ENCODE measurements around the gene MEG3. TPM values are rescaled to one million over a fixed set of nuclear protein-coding genes. Genes with fewer than 3 reads are reported as not detected.

Gene MEG3
- total and polyA plus RNA-seq, 2 experiments from 2014 or later, result not detected

DNA sequence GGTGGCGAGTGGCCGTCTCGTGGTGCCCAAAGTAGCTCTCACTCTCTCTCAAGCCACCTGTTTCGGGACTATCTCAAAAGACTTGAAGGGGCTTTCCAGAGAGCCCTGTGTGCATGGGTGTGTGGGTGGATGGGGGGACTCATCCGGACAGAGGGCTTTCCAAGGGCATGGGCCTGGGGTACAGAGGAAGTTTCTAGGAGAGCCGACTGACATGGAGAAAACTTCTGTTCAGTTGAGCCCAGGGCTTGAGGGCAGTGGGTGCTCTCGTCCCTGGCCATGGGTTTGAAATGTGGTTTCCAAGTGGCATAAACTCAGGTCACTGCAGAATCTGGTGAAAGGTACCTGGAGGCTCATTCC lies 47.4 kb upstream of the MEG3 start:
- no peak for ATAC-seq
- no peak for TF ChIP-seq STAT1 (IDR thresholded peaks at IDR 0.05; ENCODE audit: unreplicated experiment)
- TF ChIP-seq, protein P1, sequence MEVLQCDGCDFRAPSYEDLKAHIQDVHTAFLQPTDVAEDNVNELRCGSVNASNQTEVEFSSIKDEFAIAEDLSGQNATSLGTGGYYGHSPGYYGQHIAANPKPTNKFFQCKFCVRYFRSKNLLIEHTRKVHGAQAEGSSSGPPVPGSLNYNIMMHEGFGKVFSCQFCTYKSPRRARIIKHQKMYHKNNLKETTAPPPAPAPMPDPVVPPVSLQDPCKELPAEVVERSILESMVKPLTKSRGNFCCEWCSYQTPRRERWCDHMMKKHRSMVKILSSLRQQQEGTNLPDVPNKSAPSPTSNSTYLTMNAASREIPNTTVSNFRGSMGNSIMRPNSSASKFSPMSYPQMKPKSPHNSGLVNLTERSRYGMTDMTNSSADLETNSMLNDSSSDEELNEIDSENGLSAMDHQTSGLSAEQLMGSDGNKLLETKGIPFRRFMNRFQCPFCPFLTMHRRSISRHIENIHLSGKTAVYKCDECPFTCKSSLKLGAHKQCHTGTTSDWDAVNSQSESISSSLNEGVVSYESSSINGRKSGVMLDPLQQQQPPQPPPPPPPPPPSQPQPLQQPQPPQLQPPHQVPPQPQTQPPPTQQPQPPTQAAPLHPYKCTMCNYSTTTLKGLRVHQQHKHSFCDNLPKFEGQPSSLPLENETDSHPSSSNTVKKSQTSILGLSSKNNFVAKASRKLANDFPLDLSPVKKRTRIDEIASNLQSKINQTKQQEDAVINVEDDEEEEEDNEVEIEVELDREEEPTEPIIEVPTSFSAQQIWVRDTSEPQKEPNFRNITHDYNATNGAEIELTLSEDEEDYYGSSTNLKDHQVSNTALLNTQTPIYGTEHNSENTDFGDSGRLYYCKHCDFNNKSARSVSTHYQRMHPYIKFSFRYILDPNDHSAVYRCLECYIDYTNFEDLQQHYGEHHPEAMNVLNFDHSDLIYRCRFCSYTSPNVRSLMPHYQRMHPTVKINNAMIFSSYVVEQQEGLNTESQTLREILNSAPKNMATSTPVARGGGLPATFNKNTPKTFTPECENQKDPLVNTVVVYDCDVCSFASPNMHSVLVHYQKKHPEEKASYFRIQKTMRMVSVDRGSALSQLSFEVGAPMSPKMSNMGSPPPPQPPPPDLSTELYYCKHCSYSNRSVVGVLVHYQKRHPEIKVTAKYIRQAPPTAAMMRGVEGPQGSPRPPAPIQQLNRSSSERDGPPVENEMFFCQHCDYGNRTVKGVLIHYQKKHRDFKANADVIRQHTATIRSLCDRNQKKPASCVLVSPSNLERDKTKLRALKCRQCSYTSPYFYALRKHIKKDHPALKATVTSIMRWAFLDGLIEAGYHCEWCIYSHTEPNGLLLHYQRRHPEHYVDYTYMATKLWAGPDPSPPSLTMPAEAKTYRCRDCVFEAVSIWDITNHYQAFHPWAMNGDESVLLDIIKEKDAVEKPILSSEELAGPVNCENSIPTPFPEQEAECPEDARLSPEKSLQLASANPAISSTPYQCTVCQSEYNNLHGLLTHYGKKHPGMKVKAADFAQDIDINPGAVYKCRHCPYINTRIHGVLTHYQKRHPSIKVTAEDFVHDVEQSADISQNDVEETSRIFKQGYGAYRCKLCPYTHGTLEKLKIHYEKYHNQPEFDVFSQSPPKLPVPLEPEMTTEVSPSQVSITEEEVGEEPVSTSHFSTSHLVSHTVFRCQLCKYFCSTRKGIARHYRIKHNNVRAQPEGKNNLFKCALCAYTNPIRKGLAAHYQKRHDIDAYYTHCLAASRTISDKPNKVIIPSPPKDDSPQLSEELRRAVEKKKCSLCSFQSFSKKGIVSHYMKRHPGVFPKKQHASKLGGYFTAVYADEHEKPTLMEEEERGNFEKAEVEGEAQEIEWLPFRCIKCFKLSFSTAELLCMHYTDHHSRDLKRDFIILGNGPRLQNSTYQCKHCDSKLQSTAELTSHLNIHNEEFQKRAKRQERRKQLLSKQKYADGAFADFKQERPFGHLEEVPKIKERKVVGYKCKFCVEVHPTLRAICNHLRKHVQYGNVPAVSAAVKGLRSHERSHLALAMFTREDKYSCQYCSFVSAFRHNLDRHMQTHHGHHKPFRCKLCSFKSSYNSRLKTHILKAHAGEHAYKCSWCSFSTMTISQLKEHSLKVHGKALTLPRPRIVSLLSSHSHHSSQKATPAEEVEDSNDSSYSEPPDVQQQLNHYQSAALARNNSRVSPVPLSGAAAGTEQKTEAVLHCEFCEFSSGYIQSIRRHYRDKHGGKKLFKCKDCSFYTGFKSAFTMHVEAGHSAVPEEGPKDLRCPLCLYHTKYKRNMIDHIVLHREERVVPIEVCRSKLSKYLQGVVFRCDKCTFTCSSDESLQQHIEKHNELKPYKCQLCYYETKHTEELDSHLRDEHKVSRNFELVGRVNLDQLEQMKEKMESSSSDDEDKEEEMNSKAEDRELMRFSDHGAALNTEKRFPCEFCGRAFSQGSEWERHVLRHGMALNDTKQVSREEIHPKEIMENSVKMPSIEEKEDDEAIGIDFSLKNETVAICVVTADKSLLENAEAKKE (CRISPR knock-in tag; IDR thresholded peaks at IDR 0.05), result no peak
- TF ChIP-seq EZH2 (IDR thresholded peaks at IDR 0.05; ENCODE audit: low read depth, unreplicated experiment), result no peak
- no peak for TF ChIP-seq ZNF331 (CRISPR knock-in tag; IDR thresholded peaks at IDR 0.05; ENCODE audit: low read depth)
- no peak for TF ChIP-seq EZH2phosphoT487 (IDR thresholded peaks at IDR 0.05; ENCODE audit: unreplicated experiment)
- H3K27me3 Mint-ChIP-seq (ENCODE audit: insufficient read depth, low read depth, poor library complexity), result peaks cover 16% of the 10 kb centered on the region
- H3K9me3 Mint-ChIP-seq, result no peaks in the 10 kb centered on the region; the same call in 2 of the 3 replicates
- no peaks in the 10 kb centered on the region for H3K79me2 ChIP-seq (replicated peaks; ENCODE audit: insufficient read depth)
- no peaks in the 10 kb centered on the region for H3K36me3 Mint-ChIP-seq (ENCODE audit: low read depth)
- no peak overlapping the region for H3K4me3 ChIP-seq
- no peaks in the 10 kb centered on the region for H4K20me1 ChIP-seq (replicated peaks; ENCODE audit: insufficient read depth)
- no peak overlapping the region for H3K4me2 ChIP-seq
- no peak overlapping the region for H3K27ac ChIP-seq (ENCODE audit: low read depth)
- no peak overlapping the region for H3K27ac Mint-ChIP-seq
- H3K27me3 ChIP-seq (ENCODE audit: insufficient read depth), result no peaks in the 10 kb centered on the region
- no peaks in the 10 kb centered on the region for H3K9me2 ChIP-seq (ENCODE audit: insufficient read depth)
- H3K36me3 ChIP-seq (ENCODE audit: insufficient read depth), result no peaks in the 10 kb centered on the region
- H3K4me1 Mint-ChIP-seq, result no peaks in the 10 kb centered on the region
- H3K4me3 Mint-ChIP-seq, result no peak overlapping the region
- no peak overlapping the region for H2AFZ ChIP-seq
- H3F3A ChIP-seq (replicated peaks; ENCODE audit: low read depth), result no peaks in the 10 kb centered on the region
- DNase-seq (ENCODE audit: low spot score), result no peak
- H3K4me1 ChIP-seq (ENCODE audit: insufficient read depth), result no peaks in the 10 kb centered on the region

DNA sequence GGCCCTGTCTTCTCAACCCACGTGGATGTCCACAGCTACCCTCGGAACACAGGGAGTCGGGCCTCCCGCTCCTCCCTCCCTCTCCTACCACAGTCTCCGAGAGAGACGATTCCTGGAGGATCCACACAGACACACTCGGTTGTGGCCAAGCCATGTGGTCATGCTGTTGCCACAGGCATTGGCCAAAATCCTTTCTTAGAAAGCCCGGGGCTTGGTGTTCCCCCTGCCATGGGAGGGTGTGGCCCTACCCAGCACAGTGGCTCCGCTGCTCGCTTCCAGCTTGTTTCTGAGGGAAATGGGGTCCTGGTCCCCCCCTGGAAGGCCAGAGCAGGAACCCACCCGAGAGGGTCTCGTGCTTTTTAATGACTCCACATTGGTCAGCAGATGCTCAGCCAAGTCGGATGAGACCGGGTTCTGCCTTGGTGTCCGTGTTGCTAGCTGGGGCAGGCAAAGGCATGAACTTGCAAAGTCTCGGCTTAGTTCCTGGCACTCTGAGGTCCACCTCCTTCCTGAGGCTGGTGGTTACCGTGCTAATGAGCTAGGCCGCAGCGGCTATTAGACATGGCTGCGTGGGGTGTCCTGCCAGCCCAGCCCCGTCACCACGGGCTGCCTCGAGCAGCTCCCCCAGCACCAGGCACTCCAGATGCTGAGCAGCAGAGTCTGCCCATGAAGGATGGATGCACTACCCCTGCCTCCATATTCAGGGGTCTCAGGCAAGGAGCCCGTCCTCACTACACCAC lies 46.8 kb upstream of the MEG3 start:
- H3K4me3 Mint-ChIP-seq, result no peak overlapping the region
- no peaks in the 10 kb centered on the region for H3K4me1 Mint-ChIP-seq
- no peak for ATAC-seq
- peaks cover 14% of the 10 kb centered on the region for H3K27me3 Mint-ChIP-seq (ENCODE audit: insufficient read depth, low read depth, poor library complexity)
- H3K9me2 ChIP-seq (ENCODE audit: insufficient read depth), result no peaks in the 10 kb centered on the region
- H3K36me3 ChIP-seq (ENCODE audit: insufficient read depth), result no peaks in the 10 kb centered on the region
- H3K36me3 Mint-ChIP-seq (ENCODE audit: low read depth), result no peaks in the 10 kb centered on the region
- H3K4me3 ChIP-seq, result no peak overlapping the region
- no peak for DNase-seq (ENCODE audit: low spot score)
- no peaks in the 10 kb centered on the region for H3K27me3 ChIP-seq (ENCODE audit: insufficient read depth)
- H3K27ac ChIP-seq (ENCODE audit: low read depth), result no peak overlapping the region
- H4K20me1 ChIP-seq (replicated peaks; ENCODE audit: insufficient read depth), result no peaks in the 10 kb centered on the region
- H3K27ac Mint-ChIP-seq, result no peak overlapping the region
- H3K4me1 ChIP-seq (ENCODE audit: insufficient read depth), result no peaks in the 10 kb centered on the region
- no peaks in the 10 kb centered on the region for H3F3A ChIP-seq (replicated peaks; ENCODE audit: low read depth)
- no peak overlapping the region for H3K4me2 ChIP-seq
- H3K9me3 Mint-ChIP-seq, result no peaks in the 10 kb centered on the region; the same call in 2 of the 3 replicates
- no peak overlapping the region for H2AFZ ChIP-seq
- no peaks in the 10 kb centered on the region for H3K79me2 ChIP-seq (replicated peaks; ENCODE audit: insufficient read depth)
- TF ChIP-seq, protein P2, sequence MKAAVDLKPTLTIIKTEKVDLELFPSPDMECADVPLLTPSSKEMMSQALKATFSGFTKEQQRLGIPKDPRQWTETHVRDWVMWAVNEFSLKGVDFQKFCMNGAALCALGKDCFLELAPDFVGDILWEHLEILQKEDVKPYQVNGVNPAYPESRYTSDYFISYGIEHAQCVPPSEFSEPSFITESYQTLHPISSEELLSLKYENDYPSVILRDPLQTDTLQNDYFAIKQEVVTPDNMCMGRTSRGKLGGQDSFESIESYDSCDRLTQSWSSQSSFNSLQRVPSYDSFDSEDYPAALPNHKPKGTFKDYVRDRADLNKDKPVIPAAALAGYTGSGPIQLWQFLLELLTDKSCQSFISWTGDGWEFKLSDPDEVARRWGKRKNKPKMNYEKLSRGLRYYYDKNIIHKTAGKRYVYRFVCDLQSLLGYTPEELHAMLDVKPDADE (IDR thresholded peaks at IDR 0.05), result no peak
- no peak for TF ChIP-seq JUNB (IDR thresholded peaks at IDR 0.05; ENCODE audit: unreplicated experiment)
- TF ChIP-seq, protein P3, sequence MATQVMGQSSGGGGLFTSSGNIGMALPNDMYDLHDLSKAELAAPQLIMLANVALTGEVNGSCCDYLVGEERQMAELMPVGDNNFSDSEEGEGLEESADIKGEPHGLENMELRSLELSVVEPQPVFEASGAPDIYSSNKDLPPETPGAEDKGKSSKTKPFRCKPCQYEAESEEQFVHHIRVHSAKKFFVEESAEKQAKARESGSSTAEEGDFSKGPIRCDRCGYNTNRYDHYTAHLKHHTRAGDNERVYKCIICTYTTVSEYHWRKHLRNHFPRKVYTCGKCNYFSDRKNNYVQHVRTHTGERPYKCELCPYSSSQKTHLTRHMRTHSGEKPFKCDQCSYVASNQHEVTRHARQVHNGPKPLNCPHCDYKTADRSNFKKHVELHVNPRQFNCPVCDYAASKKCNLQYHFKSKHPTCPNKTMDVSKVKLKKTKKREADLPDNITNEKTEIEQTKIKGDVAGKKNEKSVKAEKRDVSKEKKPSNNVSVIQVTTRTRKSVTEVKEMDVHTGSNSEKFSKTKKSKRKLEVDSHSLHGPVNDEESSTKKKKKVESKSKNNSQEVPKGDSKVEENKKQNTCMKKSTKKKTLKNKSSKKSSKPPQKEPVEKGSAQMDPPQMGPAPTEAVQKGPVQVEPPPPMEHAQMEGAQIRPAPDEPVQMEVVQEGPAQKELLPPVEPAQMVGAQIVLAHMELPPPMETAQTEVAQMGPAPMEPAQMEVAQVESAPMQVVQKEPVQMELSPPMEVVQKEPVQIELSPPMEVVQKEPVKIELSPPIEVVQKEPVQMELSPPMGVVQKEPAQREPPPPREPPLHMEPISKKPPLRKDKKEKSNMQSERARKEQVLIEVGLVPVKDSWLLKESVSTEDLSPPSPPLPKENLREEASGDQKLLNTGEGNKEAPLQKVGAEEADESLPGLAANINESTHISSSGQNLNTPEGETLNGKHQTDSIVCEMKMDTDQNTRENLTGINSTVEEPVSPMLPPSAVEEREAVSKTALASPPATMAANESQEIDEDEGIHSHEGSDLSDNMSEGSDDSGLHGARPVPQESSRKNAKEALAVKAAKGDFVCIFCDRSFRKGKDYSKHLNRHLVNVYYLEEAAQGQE (IDR thresholded peaks at IDR 0.05; ENCODE audit: unreplicated experiment), result no peak

Measured in GM23338 (cell line).